Brain pericyte (primary cell): ENCODE results near the gene CA10.

Experiments
- DNase-seq: peaks from one replicate; pipeline ENCODE4 v3.0.0-alpha.2; 2012; ENCODE audit warnings: low read depth, low spot score

Gene CA10

DNA sequence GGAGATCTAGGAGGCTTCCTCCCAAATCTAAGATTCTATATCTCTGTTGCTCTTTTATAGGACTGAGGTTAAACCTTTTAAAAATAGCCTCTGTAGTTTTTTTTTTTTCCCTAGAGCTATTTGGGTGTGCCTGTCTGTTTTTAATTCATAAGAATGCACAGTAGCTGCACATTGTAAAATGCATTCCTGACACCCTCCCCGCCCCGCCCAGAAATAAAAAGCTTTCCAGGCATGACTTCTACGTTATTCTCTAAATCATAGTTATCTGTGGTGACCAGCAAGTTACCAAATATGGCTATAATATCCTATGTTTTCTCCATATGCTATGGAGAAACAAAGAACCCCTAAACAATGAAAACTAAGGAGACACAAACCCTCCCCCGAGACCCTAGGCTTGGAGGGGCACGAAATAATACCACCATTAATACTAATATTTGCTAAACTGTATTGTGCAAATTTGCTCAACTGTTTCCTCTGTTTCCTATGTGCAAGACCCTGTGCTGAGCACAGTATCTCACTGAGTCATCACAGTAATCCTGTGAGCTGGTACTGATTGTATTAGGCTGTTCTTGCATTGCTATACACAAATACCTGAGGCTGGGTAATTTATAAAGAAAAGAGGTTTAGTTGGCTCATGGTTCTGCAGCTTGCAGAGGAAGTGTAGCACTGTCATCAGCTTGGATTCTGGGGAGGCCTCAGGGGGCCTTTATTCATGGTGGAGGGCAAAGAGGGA, 388.3 kb downstream of the CA10 start:
- no peak for DNase-seq

DNA sequence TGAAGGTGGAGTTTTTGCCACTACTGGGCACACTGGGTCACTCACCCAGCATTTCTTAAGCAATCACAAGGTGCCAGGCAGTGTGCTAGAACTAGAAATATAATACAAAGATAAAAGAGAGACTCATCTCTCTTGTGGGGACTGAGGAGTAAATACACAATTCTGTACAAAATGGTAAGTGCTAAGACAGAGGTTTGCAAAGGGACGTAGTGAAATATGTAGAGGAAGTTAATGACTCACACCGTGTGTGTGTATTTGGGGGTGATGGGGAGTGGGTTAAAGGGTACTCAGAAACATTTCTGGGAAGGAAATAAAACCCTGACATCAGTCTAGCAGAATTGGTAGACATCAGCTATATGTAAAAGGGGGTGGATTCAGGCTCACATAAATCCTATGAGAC, 389.3 kb downstream of the CA10 start:
- no peak for DNase-seq

DNA sequence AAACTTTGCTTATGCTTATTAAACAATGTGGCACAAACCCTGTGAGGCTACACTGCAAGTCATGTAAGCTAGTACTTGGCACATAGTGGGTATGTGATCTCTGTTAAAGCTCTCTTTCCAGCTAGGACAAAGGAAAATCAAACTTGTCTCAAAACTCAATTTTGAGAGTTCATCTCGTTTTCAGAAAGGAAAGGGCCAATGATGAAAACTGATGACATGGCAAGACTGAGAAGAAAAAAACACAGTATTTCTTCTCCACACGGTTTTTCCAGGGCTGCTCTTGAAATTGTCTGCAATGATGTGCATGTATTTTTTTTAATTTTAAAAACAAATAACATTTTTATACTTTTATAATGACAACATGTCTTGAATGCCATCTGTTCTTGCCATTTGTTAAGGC, 389.8 kb downstream of the CA10 start:
- no peak for DNase-seq

DNA sequence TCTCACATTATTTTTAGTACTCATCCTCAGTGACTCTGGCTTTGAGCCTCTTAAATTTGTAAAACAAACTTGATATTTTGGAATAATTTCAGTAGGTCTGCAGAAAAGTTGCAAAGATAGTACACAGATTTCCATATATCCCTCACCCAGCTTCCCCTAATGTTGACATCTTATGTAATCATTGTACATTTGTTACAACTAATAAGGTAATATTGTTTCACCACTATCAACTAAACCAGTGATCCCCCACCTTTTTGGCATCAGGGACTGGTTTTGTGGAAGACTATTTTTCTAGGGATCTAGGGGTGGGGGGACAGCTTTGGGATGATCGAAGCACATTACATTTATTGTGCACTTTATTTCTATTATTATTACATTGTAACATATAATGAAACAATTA, 391.2 kb downstream of the CA10 start:
- no peak for DNase-seq

DNA sequence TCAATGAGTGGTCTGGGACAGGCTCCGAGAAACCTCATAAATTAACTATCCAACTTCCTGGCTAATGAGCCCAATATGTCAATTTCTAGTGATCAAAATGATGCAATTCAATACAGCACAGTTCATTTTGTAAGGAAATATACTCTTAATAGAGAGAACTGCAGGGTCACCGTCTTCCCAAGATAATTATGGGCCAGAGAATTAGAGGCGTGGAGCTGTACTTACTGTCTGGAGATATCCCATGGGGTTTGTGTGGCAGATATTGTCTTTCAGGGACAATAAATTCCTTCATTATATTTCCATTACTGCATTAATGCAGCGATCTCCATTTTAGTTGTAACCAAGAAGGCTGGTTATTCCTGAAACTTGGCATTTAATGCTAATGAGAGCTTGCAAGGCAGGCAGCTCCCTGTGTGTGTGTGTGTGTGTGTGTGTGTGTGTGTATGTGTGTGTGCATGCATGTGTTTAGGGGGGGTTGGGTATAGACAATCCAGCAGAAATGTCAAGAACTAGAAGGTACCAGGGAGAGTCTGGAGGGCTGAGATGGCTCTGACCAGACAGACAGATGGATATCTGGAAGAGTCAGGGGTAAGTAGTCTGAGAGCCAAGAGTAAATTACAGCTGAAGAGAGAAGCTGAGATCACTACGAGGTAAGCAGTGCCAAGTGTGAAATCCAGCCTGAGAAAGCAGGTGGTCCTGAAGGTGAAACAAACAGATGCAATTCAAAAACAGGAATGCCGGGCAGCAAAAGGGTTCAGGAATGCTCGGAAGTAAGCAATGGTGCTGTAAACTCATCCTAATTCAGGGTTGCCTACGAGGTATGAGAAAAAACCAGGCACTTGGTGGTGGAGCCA, 393.0 kb downstream of the CA10 start:
- DNase-seq, result no peak

DNA sequence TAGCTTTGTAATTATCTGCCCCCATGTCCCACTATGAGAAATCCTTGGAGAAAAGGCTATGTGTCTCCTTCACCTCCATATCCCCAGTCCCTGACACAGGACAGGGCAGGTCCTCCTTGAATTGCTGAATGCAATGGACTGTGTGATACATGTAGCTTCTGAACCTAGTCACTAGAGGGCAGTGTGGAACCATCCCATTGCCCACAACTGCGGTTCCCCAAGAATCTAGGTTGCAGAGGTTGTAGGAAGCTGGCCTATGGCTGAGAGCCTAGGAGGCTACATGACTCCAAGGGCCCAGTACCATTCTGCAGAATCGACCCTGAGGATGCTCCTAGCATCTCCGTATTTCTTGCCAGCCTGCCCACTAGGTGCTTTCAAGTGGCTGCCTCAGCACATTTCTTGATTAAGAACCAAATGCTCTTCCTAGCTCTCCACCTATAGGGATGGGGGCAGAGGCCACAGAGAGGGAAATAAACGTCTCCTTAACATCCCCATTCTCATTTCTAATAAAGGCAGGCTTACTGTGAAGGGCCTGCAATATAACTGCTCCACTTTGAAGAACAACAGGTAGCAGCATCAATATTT, 394.0 kb downstream of the CA10 start:
- no peak for DNase-seq

DNA sequence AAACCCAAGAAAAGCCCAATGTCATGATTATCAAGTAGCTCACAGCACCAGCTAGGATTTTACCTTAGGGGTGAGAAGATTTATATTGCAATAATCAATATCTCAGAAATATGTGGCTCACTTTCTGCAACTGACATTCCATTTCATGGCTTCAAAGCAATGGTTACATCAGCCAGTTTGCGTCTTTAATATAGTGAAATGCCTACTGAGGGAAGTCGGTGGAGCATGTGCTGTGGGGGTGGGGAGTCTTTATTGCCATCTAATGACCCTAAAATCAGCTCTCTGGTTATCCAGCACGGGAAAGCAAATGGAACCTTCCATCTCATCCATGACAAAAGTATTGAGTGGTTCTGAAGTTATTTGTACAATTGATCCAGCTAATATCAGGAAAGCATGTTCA, 395.5 kb downstream of the CA10 start:
- no peak for DNase-seq

DNA sequence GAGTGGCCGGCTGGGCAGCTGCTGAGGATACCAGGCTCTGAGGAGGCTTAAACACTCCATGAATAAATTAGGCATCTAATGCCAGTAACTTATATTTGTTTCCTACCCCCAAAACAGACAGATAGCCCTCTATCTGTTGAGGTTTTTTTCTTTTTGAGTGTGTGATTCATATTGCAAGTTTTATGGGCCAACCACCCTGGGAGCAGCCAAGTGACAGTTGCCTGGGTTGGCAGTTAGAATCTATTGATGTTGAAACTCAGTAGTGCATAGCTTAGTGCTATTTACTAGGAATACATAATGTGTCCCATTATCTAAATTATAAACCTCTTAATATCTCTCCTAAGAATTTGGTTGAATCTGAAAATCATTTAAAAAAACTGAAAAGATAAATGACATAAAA, 397.4 kb downstream of the CA10 start:
- DNase-seq, result no peak

DNA sequence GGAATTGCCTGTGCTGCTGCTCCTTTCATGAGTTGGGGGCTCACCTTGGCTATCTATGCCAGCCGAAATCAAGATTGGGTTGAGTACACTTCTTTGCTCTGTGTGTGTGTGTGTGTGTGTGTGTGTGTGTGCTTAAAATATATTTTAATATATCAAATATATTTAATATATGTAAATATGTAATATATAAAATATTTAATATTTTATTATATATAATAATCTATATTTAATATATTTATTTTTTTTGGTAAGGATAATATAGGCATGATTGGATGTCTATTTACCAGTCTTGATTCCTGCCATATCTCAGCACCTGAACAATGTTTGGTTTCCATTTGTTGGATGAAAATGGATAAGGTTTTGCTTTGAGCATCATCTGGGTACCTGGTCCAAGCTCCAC, 399.3 kb downstream of the CA10 start:
- DNase-seq, result no peak

DNA sequence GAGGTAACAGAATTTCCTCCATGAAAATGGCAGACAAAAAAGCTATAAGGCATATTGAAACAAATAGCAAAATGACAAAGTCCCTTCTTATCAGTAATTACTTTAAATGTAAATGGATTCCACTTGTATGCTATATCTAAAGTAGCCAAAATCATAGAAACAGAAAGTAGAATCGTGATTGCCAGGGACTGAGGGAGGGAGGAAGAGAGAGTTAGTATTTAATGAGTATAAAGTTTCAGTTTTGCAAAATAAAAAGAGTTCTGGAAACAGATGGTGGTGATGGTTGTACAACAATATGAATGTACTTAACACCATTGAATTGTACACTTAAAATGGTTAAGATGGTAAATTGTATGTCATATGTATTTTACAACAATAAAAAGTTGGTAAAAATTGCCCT, 407.4 kb downstream of the CA10 start:
- DNase-seq, result no peak

DNA sequence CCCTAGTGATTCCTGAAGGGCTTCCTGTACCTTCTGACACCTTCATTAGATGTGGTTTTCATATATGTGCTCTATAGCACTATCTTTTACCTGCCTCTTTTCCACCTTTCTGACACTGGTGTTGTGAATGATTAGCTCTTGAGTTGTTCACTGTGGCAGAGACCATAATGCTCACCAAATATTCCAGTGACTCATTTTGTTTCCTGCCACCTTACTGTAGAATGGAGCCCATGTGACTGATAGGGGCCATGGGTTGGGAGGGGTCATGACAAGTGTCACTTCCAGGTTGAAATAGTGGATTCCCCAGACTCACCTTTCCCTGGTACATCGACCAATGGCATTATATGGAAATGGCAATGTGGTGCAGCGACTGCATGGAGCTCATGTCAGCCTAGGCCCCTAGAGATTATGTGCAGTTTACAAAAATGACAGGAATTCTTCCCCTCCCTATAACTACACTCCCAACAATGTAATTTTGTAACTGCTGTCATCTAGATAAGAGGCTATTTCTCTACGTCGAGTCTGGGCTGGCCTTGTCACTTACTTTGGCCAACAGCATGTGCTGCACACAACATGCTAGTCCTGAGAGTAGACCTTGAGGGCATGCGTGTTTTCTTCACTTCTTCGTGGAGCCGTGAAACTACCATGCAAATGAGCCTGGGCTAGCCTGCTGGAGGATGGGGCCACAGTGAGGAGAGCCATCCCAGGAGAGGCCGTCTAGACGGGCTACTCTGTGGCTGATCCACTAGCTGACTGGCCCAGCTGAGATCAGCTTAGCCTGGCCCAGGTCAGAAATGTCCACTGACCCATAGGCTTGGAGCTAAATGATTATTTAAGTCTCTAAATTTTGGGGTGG, 409.5 kb downstream of the CA10 start:
- DNase-seq, result no peak

DNA sequence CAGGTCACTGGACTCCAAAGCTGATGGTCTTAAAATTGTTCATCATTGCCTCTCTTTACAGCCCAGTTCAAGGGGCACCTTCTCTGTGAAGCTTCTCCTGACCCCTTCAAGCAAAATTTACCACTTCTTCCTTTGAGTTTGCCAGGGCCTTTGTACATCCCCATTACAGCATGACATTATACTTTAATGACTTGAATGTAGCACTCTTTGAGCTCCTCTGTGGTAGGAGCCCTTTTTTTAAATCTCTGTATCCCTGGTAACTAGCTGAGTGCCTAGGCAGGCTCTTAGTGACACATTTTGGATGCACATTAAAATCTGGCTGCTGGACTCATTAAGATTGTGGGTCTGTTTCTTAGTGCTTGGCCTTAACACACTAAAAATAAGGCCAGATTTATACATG, 412.1 kb downstream of the CA10 start:
- no peak for DNase-seq

DNA sequence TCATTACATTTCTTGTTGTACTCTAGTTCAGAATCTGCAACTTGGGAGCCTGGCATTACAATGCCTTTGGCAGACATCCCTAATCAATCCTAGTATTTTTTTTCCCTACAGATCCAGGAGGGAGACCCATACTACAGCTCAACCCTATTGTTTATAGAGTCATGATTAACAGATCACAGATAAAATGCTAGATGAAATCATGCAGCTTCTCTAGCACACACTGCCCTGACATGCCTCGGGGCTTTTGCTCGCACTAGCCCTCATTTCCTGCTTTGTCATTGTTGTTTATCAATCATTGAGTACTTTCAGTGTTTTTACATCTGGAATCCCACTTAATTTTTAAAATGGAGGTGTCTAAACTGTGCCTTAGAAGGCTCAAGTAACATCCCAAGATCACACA, 412.5 kb downstream of the CA10 start:
- no peak for DNase-seq

DNA sequence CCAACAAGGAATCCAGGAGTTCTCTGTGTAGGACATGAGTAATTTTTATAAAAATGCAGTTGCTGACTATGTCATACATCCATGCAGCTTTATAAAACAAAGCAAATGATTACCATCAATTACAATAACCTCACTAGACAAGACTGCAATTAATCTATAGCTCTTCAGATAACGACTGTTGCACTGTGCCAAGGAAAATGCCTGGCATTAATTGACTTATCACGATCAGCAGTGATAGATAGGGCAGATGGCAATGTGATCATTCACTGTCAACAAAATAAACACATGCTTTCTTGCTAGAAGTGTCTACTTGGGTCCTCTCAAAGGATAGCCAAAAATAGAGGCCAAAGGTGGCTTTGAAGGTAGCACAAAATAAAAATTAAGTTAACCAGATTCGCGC, 415.0 kb downstream of the CA10 start:
- DNase-seq, result no peak

DNA sequence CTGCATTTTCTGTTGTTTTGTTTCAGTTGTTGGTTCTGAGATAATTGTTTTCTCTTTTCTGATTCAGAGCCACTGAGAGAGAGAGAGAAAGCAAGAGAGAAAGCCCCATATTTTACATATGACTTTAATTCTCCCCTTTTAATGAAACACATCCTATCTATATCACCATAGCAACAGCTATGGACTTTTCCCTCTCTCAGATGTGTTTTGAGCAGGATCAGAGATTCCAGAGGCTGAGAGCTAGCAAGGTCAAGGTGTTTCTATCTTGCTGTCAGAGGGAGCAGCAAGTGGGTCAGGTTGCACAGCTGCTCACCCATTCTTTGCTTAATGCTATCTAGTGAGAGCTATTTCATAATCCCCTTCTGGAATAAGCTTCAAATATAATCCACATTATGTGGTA, 415.9 kb downstream of the CA10 start:
- no peak for DNase-seq

DNA sequence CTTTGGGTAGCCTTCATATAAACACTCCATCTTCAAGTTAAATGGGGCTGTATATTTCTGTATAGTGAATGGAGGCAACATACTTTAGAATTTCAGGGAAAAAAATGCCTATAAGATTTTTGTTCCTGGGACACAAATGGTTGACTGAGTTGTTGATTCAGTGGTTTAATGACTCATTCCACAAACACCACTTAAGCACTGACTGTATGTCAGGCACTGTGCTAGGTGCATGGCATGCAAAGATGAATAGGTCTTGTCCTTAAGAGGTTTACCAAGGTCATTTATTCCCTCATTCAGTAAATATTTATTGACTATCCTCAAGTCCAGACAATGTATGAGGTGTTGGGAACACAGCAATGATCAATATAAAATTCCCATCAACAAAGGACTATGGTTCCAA, 417.1 kb downstream of the CA10 start:
- DNase-seq, result no peak

DNA sequence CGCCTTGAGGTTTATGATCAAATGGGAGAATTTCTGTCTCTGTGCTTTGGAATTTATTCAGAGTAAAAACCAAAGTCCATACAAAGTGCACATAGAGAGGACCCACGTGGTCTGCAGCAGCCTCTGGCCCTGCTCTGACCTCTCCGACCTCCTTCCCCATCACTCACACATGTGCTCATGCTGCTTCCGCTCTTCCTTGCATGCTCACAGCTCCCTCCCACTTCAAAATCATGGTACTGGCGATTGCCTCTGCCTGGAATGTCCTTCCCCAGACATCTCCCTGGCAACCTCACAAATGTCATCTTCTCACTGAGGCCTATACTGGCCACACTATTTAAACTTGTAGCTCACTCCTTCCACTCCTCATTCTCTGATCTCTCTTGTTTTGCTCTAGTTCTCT, 418.0 kb downstream of the CA10 start:
- no peak for DNase-seq

DNA sequence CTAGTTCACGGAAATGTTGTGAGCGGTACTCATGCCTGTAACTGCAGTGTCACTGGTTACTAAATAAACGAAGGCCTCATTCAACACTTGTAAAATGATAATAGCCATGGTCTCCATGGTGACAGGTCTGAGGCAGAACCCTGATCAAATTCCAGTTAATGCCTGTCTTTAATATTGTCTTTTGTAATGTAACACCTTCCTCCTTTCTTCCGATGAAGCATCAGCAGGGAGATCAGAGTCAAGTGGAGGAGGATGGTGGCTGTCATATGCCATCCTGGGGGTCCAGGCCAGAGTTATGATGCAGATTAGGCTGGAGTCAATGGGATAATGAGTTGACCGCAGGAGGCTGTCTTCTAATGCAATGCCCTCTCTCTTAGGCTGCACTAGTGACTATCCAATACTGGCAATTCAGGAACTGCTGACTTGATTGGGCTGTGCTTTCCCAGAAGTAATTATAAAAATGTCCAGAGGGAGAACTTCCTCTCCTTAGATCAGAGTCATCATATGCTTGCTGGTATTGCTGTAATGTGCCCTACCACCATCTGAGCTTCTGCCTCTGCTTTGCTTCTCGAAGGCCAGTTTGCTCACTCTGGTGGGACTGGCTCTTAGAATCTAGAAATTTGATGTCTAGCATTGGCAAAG, 419.1 kb downstream of the CA10 start:
- no peak for DNase-seq

DNA sequence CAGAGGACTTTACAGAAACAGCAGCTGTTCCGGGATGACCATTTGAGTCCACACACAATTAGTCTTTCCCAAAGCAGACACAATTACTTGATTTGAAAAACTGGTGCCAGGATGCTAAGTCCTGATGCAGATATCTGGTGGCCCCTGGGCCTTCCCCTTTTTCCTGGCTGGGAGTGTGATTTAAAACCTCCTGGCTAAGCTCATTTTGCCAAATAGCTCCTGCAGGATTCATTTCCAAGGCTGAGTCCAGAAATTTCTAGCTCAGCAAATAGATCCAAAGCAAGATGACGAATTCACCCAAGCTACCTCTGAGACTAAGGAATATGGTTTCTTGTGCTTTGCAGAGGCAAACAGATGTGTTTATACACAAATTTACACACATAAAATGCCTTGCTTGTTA, 422.2 kb downstream of the CA10 start:
- no peak for DNase-seq

DNA sequence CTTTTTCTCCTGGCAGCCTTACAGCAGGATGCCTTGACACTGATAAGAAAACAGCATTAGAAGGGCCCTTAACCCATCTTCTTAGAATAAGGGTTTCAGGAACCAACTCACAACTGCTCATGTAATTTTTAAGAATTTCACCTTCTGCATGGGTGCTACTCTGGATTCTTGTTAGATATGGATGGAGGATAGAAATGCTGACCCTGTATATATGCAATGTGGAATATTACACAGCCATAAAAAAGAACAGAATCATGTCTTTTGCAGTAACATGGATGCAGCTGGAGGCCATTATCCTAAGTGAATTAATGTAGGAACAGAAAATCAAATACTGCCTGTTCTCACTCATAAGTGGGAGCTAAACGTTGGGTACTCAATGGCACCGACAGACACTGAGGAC, 423.5 kb downstream of the CA10 start:
- DNase-seq, result no peak

DNA sequence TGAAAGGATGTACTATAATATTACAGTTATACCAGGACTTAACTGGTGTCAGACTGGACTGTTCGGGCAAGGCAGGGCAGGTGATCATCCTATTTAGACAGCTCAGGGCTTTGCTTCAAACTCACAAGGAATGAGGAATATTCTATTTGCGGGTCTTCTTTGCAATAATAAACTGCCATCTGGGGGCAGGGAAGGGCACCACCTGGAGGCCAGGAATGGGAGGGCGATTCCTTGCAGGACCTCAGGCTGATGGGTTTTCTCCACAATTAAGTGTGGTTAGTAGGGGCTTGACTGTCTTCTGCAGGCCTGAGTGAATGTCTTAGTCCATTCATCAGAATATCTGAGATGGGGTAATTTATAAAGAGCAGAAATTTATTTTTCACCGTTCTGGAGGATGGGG, 424.1 kb downstream of the CA10 start:
- no peak for DNase-seq

DNA sequence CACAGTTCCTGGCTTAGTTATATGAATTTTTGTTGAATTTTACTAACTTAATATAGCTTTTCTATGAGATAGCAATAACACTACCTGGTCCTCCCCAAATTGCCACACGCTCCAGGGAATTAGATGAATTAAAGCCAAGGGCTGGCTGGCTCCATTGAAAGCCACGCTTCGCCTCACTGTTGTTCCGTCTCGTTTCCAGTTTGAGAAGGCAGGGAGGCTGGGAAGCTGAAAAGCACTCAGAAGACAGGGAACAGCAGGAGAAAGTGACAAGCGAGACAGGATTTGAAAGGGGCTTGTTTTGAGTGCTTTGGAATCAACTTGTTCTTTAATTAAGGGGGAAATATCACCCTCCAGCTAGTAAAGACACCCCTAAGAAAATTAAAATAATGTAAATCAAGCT, 425.3 kb downstream of the CA10 start:
- no peak for DNase-seq
